Measurements from ENCODE around the gene RADIL.

- TF ChIP-seq EP300 (IDR thresholded peaks at IDR 0.05) (no peak), POLR2A (IDR thresholded peaks at IDR 0.05) (no peak), CTCF (IDR thresholded peaks at IDR 0.05) (no peak)
Measured at GRCh38 chr7:4868493-4868892, 15.0 kb downstream of the RADIL start.
